ENCODE results near the gene SORCS2.

SORCS2 gene

GRCh38 chr4:7726665-7727413 is 534.5 kb downstream of the SORCS2 start (continued):
- TF ChIP-seq ZNF148 (tag by site-specific recombination; IDR thresholded peaks at IDR 0.05; ENCODE audit: borderline replicate concordance) (no peak), ZNF274 (IDR thresholded peaks at IDR 0.05; ENCODE audit: low read length) (no peak), ZNF274 (tag by site-specific recombination; IDR thresholded peaks at IDR 0.05; ENCODE audit: borderline replicate concordance) (no peak), ZFHX2 (tag by site-specific recombination; conservative IDR thresholded peaks at IDR 0.05) (no peak), YY2 (tag by site-specific recombination; IDR thresholded peaks at IDR 0.05) (no peak), ZNF23 (tag by site-specific recombination; IDR thresholded peaks at IDR 0.05; ENCODE audit: borderline replicate concordance) (no peak), ATF2 (tag by site-specific recombination; IDR thresholded peaks at IDR 0.05; ENCODE audit: low read depth) (no peak), ZNF324 (tag by site-specific recombination; IDR thresholded peaks at IDR 0.05) (no peak), ZNF10 (tag by site-specific recombination; IDR thresholded peaks at IDR 0.05) (no peak), KLF16 (tag by site-specific recombination; IDR thresholded peaks at IDR 0.05) (no peak), ZNF548 (tag by site-specific recombination; IDR thresholded peaks at IDR 0.05) (no peak), ZNF140 (tag by site-specific recombination; IDR thresholded peaks at IDR 0.05) (no peak), ZNF423 (tag by site-specific recombination; IDR thresholded peaks at IDR 0.05) (no peak), ZNF404 (tag by site-specific recombination; IDR thresholded peaks at IDR 0.05) (no peak)

GRCh38 chr4:7727749-7728148 is 535.4 kb downstream of the SORCS2 start:
- CTCF ChIA-PET: no interaction called here
- TF ChIP-seq MYNN (tag by site-specific recombination; IDR thresholded peaks at IDR 0.05; ENCODE audit: borderline replicate concordance) (peak; percentile 76), GLI2 (tag by site-specific recombination; IDR thresholded peaks at IDR 0.05; ENCODE audit: borderline replicate concordance, low read depth) (no peak), YY2 (tag by site-specific recombination; IDR thresholded peaks at IDR 0.05) (no peak), OSR2 (tag by site-specific recombination; IDR thresholded peaks at IDR 0.05) (no peak), ZNF76 (tag by site-specific recombination; IDR thresholded peaks at IDR 0.05; ENCODE audit: borderline replicate concordance, low read depth) (no peak)

GRCh38 chr4:7731437-7731836 is 539.1 kb downstream of the SORCS2 start:
- ChIA-PET CTCF (interaction anchor here (1.2 kb wide), 2 partner anchors 11 to 395 kb away, joined by 3 to 4 read pairs; no protein-coding TSS in a partner anchor), POLR2A (no interaction called here)
- no peaks in the 10 kb centered on the region for H3K4me1 ChIP-seq (ENCODE audit: control insufficient read depth, insufficient read depth, low read length)
- no peaks in the 10 kb centered on the region for H3K9me3 ChIP-seq (ENCODE audit: control insufficient read depth, insufficient read depth, low read depth, low read length)
- H3K36me3 ChIP-seq (ENCODE audit: control insufficient read depth in 2 of 2, insufficient read depth in 1 of 2, low read length in 2 of 2): no peaks in the 10 kb centered on the region
- no peak overlapping the region for H3K27ac ChIP-seq (ENCODE audit: extremely low read depth, low read depth, low read length)
- no peak overlapping the region for H3K4me3 ChIP-seq (ENCODE audit: low read depth, low read length)
- TF ChIP-seq ZSCAN5A (tag by site-specific recombination; IDR thresholded peaks at IDR 0.05) (no peak), BCL11B (tag by site-specific recombination; IDR thresholded peaks at IDR 0.05; ENCODE audit: low read depth) (no peak), KLF10 (tag by site-specific recombination; IDR thresholded peaks at IDR 0.05) (no peak), ZBTB11 (tag by site-specific recombination; conservative IDR thresholded peaks at IDR 0.05; ENCODE audit: low read depth) (no peak), ZNF843 (tag by site-specific recombination; IDR thresholded peaks at IDR 0.05) (no peak), ZNF335 (tag by site-specific recombination; conservative IDR thresholded peaks at IDR 0.05) (no peak), ZNF792 (tag by site-specific recombination; IDR thresholded peaks at IDR 0.05) (no peak), ZFP41 (tag by site-specific recombination; IDR thresholded peaks at IDR 0.05; ENCODE audit: borderline replicate concordance) (no peak)

More at GRCh38 chr4:7727749-7728148, 535.4 kb downstream of the SORCS2 start:
- Histone ChIP-seq H3K27ac (ENCODE audit: extremely low read depth, low read depth, low read length) (no peak overlapping the region), H3K4me1 (ENCODE audit: control insufficient read depth, insufficient read depth, low read length) (no peaks in the 10 kb centered on the region), H3K4me3 (ENCODE audit: low read depth, low read length) (no peak overlapping the region), H3K36me3 (ENCODE audit: control insufficient read depth in 2 of 2, insufficient read depth in 1 of 2, low read length in 2 of 2) (no peaks in the 10 kb centered on the region), H3K9me3 (ENCODE audit: control insufficient read depth, insufficient read depth, low read depth, low read length) (no peaks in the 10 kb centered on the region)
- POLR2A ChIA-PET: no interaction called here

Data from HEK293 (cell line).